ENCODE data around the gene MTA1. TPM values are rescaled to one million over a fixed set of nuclear protein-coding genes. Genes with fewer than 3 reads are reported as not detected.
A peak's percentile ranks its signal among the peaks of the same experiment; 100 is the strongest.

Gene MTA1
- total and polyA plus RNA-seq, 11 donors = 71.8 to 191 (median 109) TPM

DNA sequence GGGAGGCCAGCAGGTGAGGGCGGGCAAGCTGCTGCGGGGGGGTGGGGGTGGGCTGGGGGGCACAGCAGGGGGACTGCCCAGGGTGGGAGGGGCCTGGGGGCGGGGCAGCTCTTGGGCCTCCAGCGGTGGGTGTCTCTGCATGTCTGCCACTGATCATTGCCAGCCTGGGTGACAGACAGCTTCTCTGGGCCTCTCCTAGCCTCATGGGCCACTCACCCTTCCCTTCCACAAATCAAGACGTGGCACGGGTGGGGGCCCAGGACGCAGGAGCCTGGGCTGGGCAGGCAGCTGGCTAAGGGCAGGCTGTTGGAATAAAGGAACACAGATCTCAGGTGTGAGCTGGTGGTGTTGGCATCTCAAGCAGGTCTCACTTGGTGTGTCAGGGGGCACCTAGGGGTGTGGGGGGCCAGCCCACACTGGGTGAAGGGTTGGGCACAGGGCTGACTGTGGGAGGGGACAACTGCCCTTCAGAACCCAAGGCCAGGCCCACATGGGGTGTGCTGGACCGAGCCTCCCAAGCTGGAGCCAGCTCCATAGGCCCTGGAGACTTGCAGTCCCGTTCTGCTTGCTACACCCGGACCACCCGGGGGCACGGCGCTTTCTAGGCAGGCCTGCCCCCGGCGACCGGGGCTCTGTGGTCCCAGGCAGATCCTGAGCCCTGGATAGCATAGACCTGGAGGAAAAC lies 74.4 kb downstream of the MTA1 start:
- 87 to 95% (median 91%) methylated on average over 6 to 16 of the region's 16 CpGs for WGBS, 4 donors
- H3K4me3 ChIP-seq = no peak overlapping the region
- H3K27me3 ChIP-seq = no peaks in the 10 kb centered on the region
- intact Hi-C loops (cut with DNase I) = loop anchor here in 4 of 10 donors (2.0 to 5.0 kb wide), 5 partner anchors 33 to 192 kb away; partner anchors contain the start of genes TMEM121 (in 2 of the 4), BRF1 (in 1 of the 4) and PACS2 (in 1 of the 4)
- H3K9me3 ChIP-seq = no peaks in the 10 kb centered on the region
- peaks cover 3 to 40% (median 22%) of the 10 kb centered on the region in 12 donors for H3K4me1 ChIP-seq
- ATAC-seq (no peak), DNase-seq (peak in 2 of 5 donors; percentile 32 to 61)
- H3K36me3 ChIP-seq = peaks cover 0 to 14% (median 0%) of the 10 kb centered on the region in 9 donors
- no peak overlapping the region for H3K27ac ChIP-seq
- TF ChIP-seq POLR2A (IDR thresholded peaks at IDR 0.05) = no peak
- TF ChIP-seq, protein P1, sequence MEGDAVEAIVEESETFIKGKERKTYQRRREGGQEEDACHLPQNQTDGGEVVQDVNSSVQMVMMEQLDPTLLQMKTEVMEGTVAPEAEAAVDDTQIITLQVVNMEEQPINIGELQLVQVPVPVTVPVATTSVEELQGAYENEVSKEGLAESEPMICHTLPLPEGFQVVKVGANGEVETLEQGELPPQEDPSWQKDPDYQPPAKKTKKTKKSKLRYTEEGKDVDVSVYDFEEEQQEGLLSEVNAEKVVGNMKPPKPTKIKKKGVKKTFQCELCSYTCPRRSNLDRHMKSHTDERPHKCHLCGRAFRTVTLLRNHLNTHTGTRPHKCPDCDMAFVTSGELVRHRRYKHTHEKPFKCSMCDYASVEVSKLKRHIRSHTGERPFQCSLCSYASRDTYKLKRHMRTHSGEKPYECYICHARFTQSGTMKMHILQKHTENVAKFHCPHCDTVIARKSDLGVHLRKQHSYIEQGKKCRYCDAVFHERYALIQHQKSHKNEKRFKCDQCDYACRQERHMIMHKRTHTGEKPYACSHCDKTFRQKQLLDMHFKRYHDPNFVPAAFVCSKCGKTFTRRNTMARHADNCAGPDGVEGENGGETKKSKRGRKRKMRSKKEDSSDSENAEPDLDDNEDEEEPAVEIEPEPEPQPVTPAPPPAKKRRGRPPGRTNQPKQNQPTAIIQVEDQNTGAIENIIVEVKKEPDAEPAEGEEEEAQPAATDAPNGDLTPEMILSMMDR (IDR thresholded peaks at IDR 0.05) = no peak

DNA sequence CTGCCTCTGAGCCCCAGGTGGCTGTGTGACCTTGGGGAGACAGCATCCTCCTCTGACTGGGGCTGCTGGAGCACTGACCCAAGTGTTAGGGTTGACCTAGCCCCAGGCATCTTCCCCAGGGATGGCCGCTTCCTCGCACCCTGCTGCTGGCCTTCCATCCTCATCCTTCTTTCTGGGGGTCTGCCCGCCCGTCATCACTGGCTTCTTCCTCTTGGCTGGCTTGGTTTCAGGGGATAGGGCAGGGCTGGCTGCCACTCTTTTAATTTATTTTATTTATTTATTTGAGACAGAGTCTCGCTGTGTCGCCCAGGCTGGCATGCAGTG lies 74.9 kb downstream of the MTA1 start:
- Histone ChIP-seq H3K36me3 (peaks cover 0 to 14% (median 0%) of the 10 kb centered on the region in 9 donors), H3K4me3 (no peak overlapping the region), H3K4me1 (peaks cover 0 to 35% (median 17%) of the 10 kb centered on the region in 12 donors), H3K9me3 (no peaks in the 10 kb centered on the region), H3K27ac (no peak overlapping the region), H3K27me3 (no peaks in the 10 kb centered on the region)
- no peak for ATAC-seq
- TF ChIP-seq POLR2A (IDR thresholded peaks at IDR 0.05) = no peak
- TF ChIP-seq, protein P1 (IDR thresholded peaks at IDR 0.05) = no peak
- no peak for DNase-seq
- intact Hi-C loops (cut with DNase I) = loop anchor here in 4 of 10 donors (2.0 to 5.0 kb wide), 5 partner anchors 32 to 192 kb away; partner anchors contain the start of genes TMEM121 (in 2 of the 4), BRF1 (in 1 of the 4) and PACS2 (in 1 of the 4)
- WGBS, 4 donors = 88 to 98% (median 95%) methylated on average over 6 of the region's 6 CpGs

DNA sequence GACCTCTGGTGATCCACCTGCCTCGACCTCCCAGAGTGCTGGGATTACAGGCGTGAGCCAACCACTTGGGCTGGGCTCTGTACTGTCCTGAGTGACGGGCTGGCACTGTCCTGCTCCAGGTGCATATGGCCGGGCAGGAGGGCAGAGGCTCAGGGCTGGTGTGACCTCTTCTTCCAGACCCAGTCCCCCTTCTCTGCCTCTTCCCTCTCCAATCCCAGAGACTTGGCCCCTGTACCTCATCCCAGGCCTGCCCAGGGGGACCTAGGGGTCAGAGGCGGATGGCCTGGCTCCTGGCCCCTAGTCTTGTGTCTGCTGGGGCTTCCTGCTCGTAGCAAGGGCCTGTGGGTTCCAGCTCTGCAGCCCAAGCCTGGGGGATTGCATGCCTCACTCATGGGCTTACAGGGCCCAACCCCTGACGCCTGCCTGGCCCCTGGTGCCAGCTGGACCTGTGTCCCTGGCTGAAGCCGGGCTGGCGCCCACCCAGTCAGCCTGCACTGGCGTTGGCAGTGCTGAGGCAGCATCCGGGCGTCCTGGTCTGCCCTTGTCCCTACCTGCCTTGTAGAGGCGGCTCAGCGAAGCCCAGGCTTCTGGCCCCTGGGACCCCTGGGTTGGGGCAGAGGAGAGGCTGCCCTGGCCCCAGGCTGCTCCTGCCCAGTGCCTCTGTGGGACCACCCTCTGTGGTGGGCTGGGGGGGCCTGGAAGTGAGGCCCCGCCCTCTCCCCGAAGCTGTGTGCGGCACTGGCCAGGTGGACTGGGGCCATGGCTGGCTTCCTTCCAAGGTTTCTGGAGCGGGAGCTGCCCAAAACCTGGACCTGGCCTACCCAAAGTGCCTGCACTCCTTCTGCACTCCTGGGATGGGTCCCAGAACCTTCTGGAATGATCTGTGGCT lies 75.7 kb downstream of the MTA1 start:
- peak in 4 of 5 donors; percentile 32 to 86 (median 64) for DNase-seq
- peaks cover 0 to 28% (median 12%) of the 10 kb centered on the region in 12 donors for H3K4me1 ChIP-seq
- ATAC-seq = no peak
- H3K27me3 ChIP-seq = no peaks in the 10 kb centered on the region
- peak overlapping the region in 4 of 12 donors; percentile 37 to 59 (median 42) for H3K27ac ChIP-seq
- WGBS, 4 donors = 59 to 83% (median 68%) methylated on average over 5 to 18 of the region's 18 CpGs
- H3K36me3 ChIP-seq = peaks cover 0 to 14% (median 0%) of the 10 kb centered on the region in 9 donors
- no peaks in the 10 kb centered on the region for H3K9me3 ChIP-seq
- no peak for TF ChIP-seq POLR2A (IDR thresholded peaks at IDR 0.05)
- TF ChIP-seq, protein P1 (IDR thresholded peaks at IDR 0.05) = no peak
- intact Hi-C loops (cut with DNase I) = loop anchor here in 1 of 10 donors (2.0 kb wide), 1 partner anchor 31 kb away; the partner anchor contains the start of gene TMEM121
- H3K4me3 ChIP-seq = no peak overlapping the region

Data from heart left ventricle (tissue), 16 donors.